ENCODE measurements around the gene OR51G2. TPM values are rescaled to one million over a fixed set of nuclear protein-coding genes. Genes with fewer than 3 reads are reported as not detected.

Gene OR51G2
- total RNA-seq, 1 experiment from 2014 or later: not detected

DNA sequence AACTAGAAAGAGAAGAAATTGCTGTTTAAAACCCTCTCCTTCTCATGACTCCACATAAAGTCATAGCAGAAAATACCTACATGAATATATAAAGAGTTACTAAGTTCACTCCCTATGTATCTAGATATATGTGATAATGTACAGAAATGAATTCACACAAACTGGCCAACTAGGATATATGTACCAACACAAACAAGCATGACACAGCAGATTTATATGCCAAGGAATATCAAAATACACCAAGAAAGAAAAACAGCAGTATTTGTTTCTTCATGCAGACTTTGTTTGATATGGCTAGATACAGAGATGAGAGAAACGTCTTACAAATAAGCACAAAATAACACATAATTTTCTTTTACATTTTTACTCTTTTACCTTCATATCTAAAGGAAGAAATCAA is 3.2 kb upstream of the OR51G2 start:
- H3K79me2 ChIP-seq (ENCODE audit: insufficient read depth, low read length): no peaks in the 10 kb centered on the region
- no peaks in the 10 kb centered on the region; the same call in 1 of the 2 replicates for H3K27me3 Mint-ChIP-seq (ENCODE audit: low read depth)
- H3K14ac ChIP-seq (ENCODE audit: insufficient read depth, low read length): no peak overlapping the region
- no peak overlapping the region for H3K4me3 Mint-ChIP-seq
- H3K56ac ChIP-seq (ENCODE audit: insufficient read length, low read depth, low read length): no peak overlapping the region
- H3K4me1 ChIP-seq (ENCODE audit: insufficient read depth, low read length): no peaks in the 10 kb centered on the region
- no peak overlapping the region for H3K27ac Mint-ChIP-seq
- no peak overlapping the region for H3K9ac ChIP-seq (ENCODE audit: extremely low read depth, insufficient read length, low read length)
- TF ChIP-seq, protein P1, sequence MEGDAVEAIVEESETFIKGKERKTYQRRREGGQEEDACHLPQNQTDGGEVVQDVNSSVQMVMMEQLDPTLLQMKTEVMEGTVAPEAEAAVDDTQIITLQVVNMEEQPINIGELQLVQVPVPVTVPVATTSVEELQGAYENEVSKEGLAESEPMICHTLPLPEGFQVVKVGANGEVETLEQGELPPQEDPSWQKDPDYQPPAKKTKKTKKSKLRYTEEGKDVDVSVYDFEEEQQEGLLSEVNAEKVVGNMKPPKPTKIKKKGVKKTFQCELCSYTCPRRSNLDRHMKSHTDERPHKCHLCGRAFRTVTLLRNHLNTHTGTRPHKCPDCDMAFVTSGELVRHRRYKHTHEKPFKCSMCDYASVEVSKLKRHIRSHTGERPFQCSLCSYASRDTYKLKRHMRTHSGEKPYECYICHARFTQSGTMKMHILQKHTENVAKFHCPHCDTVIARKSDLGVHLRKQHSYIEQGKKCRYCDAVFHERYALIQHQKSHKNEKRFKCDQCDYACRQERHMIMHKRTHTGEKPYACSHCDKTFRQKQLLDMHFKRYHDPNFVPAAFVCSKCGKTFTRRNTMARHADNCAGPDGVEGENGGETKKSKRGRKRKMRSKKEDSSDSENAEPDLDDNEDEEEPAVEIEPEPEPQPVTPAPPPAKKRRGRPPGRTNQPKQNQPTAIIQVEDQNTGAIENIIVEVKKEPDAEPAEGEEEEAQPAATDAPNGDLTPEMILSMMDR (conservative IDR thresholded peaks at IDR 0.05): no peak
- no peaks in the 10 kb centered on the region for H3K36me3 Mint-ChIP-seq (ENCODE audit: insufficient read depth in 1 of 3, low read depth in 3 of 3)
- H3T11ph ChIP-seq (ENCODE audit: low read length): no peak overlapping the region
- no peak overlapping the region for H3K4ac ChIP-seq (ENCODE audit: low read depth, low read length)
- H3K9me3 ChIP-seq (ENCODE audit: control insufficient read depth, low read depth, low read length): no peaks in the 10 kb centered on the region
- no CpG with 5 or more reads among the region's 1 CpG for WGBS (ENCODE audit: extremely low coverage, insufficient read length, low lambda C conversion rate)
- no peak overlapping the region for H2BK20ac ChIP-seq (ENCODE audit: low read depth, low read length, poor library complexity, severe bottlenecking)
- no peak overlapping the region for H2BK15ac ChIP-seq (ENCODE audit: low read depth, low read length)
- H2AK5ac ChIP-seq (ENCODE audit: insufficient read length, low read length): no peak overlapping the region
- no peak overlapping the region for H2BK5ac ChIP-seq (ENCODE audit: insufficient read length, low read length)
- no peaks in the 10 kb centered on the region for H3K9me3 Mint-ChIP-seq
- H3K18ac ChIP-seq (ENCODE audit: insufficient read length, low read depth, low read length): no peak overlapping the region
- no peaks in the 10 kb centered on the region for H3K27me3 ChIP-seq (ENCODE audit: insufficient read depth, low read length)
- no peaks in the 10 kb centered on the region for H3K79me1 ChIP-seq (ENCODE audit: insufficient read depth, low read depth, low read length, poor library complexity, severe bottlenecking)
- no peaks in the 10 kb centered on the region for H3K4me1 Mint-ChIP-seq
- no peak overlapping the region for H2BK12ac ChIP-seq (ENCODE audit: insufficient read length, low read depth, low read length)
- no peak overlapping the region for H2BK120ac ChIP-seq (ENCODE audit: low read depth, low read length, poor library complexity, severe bottlenecking)
- H3K27ac ChIP-seq (ENCODE audit: insufficient read length, low read depth, low read length): no peak overlapping the region
- no peaks in the 10 kb centered on the region for H4K20me1 ChIP-seq (ENCODE audit: control insufficient read depth, insufficient read depth, insufficient read length)
- H4K8ac ChIP-seq (replicated peaks; ENCODE audit: insufficient read length, low read depth, low read length): no peak overlapping the region
- no peak for DNase-seq
- H4K91ac ChIP-seq (ENCODE audit: insufficient read length, low read depth, low read length): no peak overlapping the region
- H4K5ac ChIP-seq (ENCODE audit: insufficient read length, low read depth, low read length): no peak overlapping the region
- H3K23me2 ChIP-seq (ENCODE audit: insufficient read length, low read depth, low read length, poor library complexity, severe bottlenecking): no peaks in the 10 kb centered on the region
- no peak overlapping the region for H3K23ac ChIP-seq (ENCODE audit: insufficient read length, low read depth, low read length)
- no peak overlapping the region for H3K4me2 ChIP-seq (ENCODE audit: insufficient read depth, insufficient read length, low read length)
- no peak overlapping the region for H2AFZ ChIP-seq (ENCODE audit: low read length)

Measured in H9 (cell line).